Heart left ventricle (tissue), 16 donors: Measurements from ENCODE around the gene SYDE1. TPM values are rescaled to one million over a fixed set of nuclear protein-coding genes. Genes with fewer than 3 reads are reported as not detected.
A peak's percentile ranks its signal among the peaks of the same experiment; 100 is the strongest.

Source experiments
- ATAC-seq, 4 donors: fragments of 200-7000 bp; cut with Tn5 transposase; one replicate each; pipeline ENCODE4 v1.9.1; 2020 to 2022; ENCODE audit warnings: moderate library complexity in 4 of 4, mild to moderate bottlenecking in 3 of 4, moderate number of reproducible peaks in 1 of 4
- DNase-seq, 5 donors: peaks; one replicate each; pipeline ENCODE4 v3.0.0-alpha.2; 2020
- H3K27ac ChIP-seq, 12 donors: fragments of 200-600 bp; sonication (generic) in 4 of 12; one replicate each; pipeline versions ENCODE4 v1.5.0 to v1.8.0; 2016 to 2022; ENCODE audit warnings: mild to moderate bottlenecking in 2 of 12
- H3K27me3 ChIP-seq, 9 donors: fragments of 200-600 bp; sonication (generic) in 2 of 9; one replicate each; pipeline versions ENCODE4 v1.5.1 to v1.8.0; 2016 to 2022; ENCODE audit warnings: mild to moderate bottlenecking in 3 of 9
- H3K36me3 ChIP-seq, 9 donors: fragments of 200-600 bp; sonication (generic) in 2 of 9; one replicate each; pipeline versions ENCODE4 v1.5.0 to v1.8.0; 2018 to 2022; ENCODE audit warnings: mild to moderate bottlenecking in 2 of 9
- H3K4me1 ChIP-seq, 12 donors: fragments of 200-600 bp; sonication (generic) in 4 of 12; one replicate each; pipeline versions ENCODE4 v1.5.0 to v1.8.0; 2016 to 2022; ENCODE audit warnings: mild to moderate bottlenecking in 3 of 12
- H3K4me3 ChIP-seq, 12 donors: fragments of 200-600 bp; sonication (generic) in 4 of 12; one replicate each; pipeline versions ENCODE4 v1.5.0 to v1.8.0; 2017 to 2022; ENCODE audit warnings: mild to moderate bottlenecking in 9 of 12, moderate library complexity in 4 of 12
- H3K9me3 ChIP-seq, 12 donors: fragments of 200-600 bp; sonication (generic) in 4 of 12; one replicate each; pipeline versions ENCODE4 v1.5.0 to v1.8.0; 2016 to 2022; ENCODE audit warnings: mild to moderate bottlenecking in 1 of 12
- POLR2A ChIP-seq, 2 donors: fragments of 450-650 bp; IDR thresholded peaks; one replicate each; pipeline ENCODE4 v1.6.1; 2017; ENCODE audit warnings: antibody characterized with exemption in 2 of 2, mild to moderate bottlenecking in 2 of 2, moderate library complexity in 2 of 2
- WGBS, 4 donors: extraction: QIAGEN DNeasy Blood & Tissue Kit in 2 of 4; methylation state at CpG; one replicate each; pipeline versions ENCODE4 v1.1.5 to v1.1.7; 2013 to 2018; 5-methylcytosine and 5-hydroxymethylcytosine counted together
- intact Hi-C, 10 donors: fragments of 100-400 bp; cut with DNase I; formaldehyde crosslinking; loops; one replicate each; pipeline versions ENCODE4 v1.11.1 to v1.14.2; 2022
- polyA plus RNA-seq, 2 donors: library from polyadenylated mRNA; stranded (reverse); fragments of 200-250 nt; gene quantifications; one replicate each; pipeline ENCODE4 v1.2.3, GENCODE V29; 2013
- total RNA-seq, 9 donors: library from RNA; depleted of rRNA in 2 of 9; stranded (reverse); fragments of >200 nt in 2 of 9; fragmentation: NEBNext Ultra II Directional in 3 of 9; extraction: Animal tissue kit (Norgen Biotek cat#: 25700) in 3 of 9; gene quantifications; one replicate each; pipeline versions ENCODE4 v1.1.0 to v1.2.4, GENCODE V29; 2016 to 2023
- TF ChIP-seq, protein P1 (sequence below), 12 donors: fragments of 200-600 bp; sonication (generic) in 4 of 12; IDR thresholded peaks; one replicate each; pipeline versions ENCODE4 v1.5.0 to v1.8.0; 2018 to 2022; ENCODE audit warnings: antibody characterized with exemption in 12 of 12, mild to moderate bottlenecking in 5 of 12
- donor health status: ischemic (EF 13 %, LVEDD 7.1; RV severe dilation, severe dysfunction).
- donor health status: healthy with polysubstance abuse.
- donor health status: DM: no; HTN: yes; CAD: no.
- donor health status: DM: no; HTN: no; CAD: no.
- donor health status: ischemic (EF 25% LVEDD 6.9; RV normal size, moderate dysfunction).
- donor health status: ischemic (EF 25% LVEDD 5.7; RV mildly dilated, moderate dysfunction).
- donor health status: healthy.
- donor health status: DM: yes; HTN: yes; CAD: no.
- donor health status: ischemic (EF 35%, LVEDD 5.7; RV mildly dilated, moderate dysfunction).
- donor health status: nonischemic (EF 11% LVEDD 7.7; RV severe dilation, severe dysfunction).
- donor health status: DM: yes; HTN: yes; CAD: no.
- donor health status: PGD.
- donor health status: ischemic (EF 29% LVEDD 5.4; RV normal size, mild dysfunction).
- donor health status: nonischemic (EF 23%, LVEDD 6.1; RV moderate dilation, normal function).

Gene SYDE1
- total and polyA plus RNA-seq, 11 donors, result 8.0 to 29.6 (median 14.5) TPM

DNA sequence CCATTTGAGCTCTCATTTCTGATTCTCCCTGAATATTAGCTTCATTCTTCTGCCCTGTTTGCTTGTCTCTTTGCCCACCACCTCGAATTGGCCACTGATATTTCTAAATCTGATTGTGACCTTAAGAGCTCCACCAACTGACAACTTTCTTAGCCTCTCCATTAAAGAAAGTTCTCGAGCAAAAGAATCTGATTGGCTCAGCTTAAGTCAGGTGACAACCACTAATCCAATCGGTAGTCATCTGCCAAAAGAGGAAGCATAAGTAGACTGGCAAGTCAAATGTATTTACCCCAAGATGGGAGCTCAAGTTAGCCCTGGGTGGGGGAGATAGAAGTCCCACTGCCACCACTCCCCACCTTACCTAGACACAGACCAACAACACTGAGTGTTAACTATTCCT is 52.0 kb downstream of the SYDE1 start:
- WGBS, 4 donors, result 71 to 75% (median 74%) methylated on average over 3 of the region's 3 CpGs
- Histone ChIP-seq H3K4me3 (no peak overlapping the region), H3K27me3 (no peaks in the 10 kb centered on the region), H3K4me1 (no peaks in the 10 kb centered on the region), H3K9me3 (peaks cover 0 to 23% (median 7%) of the 10 kb centered on the region in 12 donors), H3K27ac (no peak overlapping the region), H3K36me3 (peaks cover 0 to 30% (median 0%) of the 10 kb centered on the region in 9 donors)
- intact Hi-C loops, result no loop called here
- TF ChIP-seq, protein P1, sequence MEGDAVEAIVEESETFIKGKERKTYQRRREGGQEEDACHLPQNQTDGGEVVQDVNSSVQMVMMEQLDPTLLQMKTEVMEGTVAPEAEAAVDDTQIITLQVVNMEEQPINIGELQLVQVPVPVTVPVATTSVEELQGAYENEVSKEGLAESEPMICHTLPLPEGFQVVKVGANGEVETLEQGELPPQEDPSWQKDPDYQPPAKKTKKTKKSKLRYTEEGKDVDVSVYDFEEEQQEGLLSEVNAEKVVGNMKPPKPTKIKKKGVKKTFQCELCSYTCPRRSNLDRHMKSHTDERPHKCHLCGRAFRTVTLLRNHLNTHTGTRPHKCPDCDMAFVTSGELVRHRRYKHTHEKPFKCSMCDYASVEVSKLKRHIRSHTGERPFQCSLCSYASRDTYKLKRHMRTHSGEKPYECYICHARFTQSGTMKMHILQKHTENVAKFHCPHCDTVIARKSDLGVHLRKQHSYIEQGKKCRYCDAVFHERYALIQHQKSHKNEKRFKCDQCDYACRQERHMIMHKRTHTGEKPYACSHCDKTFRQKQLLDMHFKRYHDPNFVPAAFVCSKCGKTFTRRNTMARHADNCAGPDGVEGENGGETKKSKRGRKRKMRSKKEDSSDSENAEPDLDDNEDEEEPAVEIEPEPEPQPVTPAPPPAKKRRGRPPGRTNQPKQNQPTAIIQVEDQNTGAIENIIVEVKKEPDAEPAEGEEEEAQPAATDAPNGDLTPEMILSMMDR (IDR thresholded peaks at IDR 0.05), result no peak
- TF ChIP-seq POLR2A (IDR thresholded peaks at IDR 0.05), result no peak
- ATAC-seq (no peak), DNase-seq (no peak)

DNA sequence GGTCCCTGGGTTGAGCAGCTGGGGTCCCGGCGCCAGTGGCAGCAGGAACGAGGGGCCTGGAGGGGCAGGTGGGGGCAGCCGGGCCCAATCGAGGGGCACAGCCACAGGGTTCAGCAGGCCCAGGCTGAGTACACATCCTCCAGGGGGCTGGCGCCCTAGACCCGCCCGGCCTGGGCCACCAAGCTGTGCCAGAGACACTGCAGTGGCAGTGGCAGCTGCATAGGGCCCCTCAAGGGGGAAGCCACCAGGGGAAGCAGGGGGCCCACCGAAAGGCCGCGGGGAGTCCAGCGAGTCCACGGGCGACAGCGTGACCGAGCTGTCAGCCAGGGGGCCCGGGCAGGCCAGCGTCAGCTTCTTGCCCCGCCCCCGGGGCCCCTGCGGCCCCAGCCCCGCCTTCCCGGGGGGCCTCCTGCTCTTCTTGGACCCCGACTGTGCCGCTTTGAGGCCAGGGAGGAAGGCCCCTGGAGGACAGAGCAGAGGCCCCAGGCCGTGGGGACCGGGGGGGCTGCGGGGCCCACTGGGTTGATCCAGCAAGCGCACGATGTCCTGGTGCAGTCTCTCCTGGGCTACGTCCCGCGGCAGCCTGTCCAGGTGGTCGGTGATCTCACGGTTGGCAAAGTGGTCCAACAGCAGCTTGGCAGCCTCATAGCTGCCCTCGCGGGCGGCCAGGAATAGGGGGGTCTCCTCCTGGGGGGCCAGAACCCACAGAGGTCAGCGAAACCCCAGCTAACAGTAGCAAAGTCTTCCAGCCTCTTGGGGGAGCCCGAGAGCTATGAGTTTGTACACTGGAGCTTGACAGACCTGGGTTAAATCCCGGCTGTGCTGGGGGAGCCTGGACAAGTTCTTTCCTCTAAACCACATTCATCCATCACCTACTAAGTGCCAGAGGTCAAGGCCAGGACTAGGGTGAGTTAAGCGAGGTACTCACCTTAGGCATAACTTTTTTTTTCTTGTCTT is 54.1 kb downstream of the SYDE1 start:
- Histone ChIP-seq H3K27me3 (no peaks in the 10 kb centered on the region), H3K27ac (no peak overlapping the region), H3K4me1 (no peaks in the 10 kb centered on the region), H3K4me3 (no peak overlapping the region), H3K36me3 (peaks cover 0 to 46% (median 6%) of the 10 kb centered on the region in 9 donors), H3K9me3 (peaks cover 0 to 31% (median 12%) of the 10 kb centered on the region in 12 donors)
- WGBS, 4 donors, result 79 to 94% (median 93%) methylated on average over 16 to 42 of the region's 42 CpGs
- no peak for TF ChIP-seq POLR2A (IDR thresholded peaks at IDR 0.05)
- TF ChIP-seq, protein P1 (IDR thresholded peaks at IDR 0.05), result peak in 6 of 12 donors; percentile 16 to 45 (median 31)
- intact Hi-C loops, result no loop called here
- peak in 2 of 4 donors; percentile 34 to 46 for ATAC-seq
- DNase-seq, result no peak

Other genes starting within 250 kb of the SYDE1 start
- gene OR7A17, start 221.3 kb upstream of the SYDE1 start, total RNA-seq, result not detected
- not detected for gene OR7A17, start 221.3 kb upstream of the SYDE1 start, polyA plus RNA-seq
- gene OR7C2, start 165.9 kb upstream of the SYDE1 start, total RNA-seq, result not detected
- not detected for gene OR7C2, start 165.9 kb upstream of the SYDE1 start, polyA plus RNA-seq
- gene SLC1A6, start 127.5 kb upstream of the SYDE1 start, total RNA-seq, result not detected
- not detected for gene SLC1A6, start 127.5 kb upstream of the SYDE1 start, polyA plus RNA-seq
- gene CASP14, start 57.9 kb upstream of the SYDE1 start, total RNA-seq, result not detected
- gene CASP14, start 57.9 kb upstream of the SYDE1 start, polyA plus RNA-seq, result not detected
- gene OR1I1, start 25.2 kb upstream of the SYDE1 start, total RNA-seq, result not detected
- gene OR1I1, start 25.2 kb upstream of the SYDE1 start, polyA plus RNA-seq, result not detected
- gene NOTCH3, start 93.6 kb downstream of the SYDE1 start, total RNA-seq, result 10 to 100 TPM; 20.9 to 77.2 (median 35.2) TPM
- 10 to 100 TPM; 16.7 to 21.9 TPM for gene NOTCH3, start 93.6 kb downstream of the SYDE1 start, polyA plus RNA-seq
- 1 to 10 TPM in 1 of 9 donors, under 1 TPM in 5, not detected in 3; 0.12 to 1.3 (median 0.14) TPM for gene EPHX3, start 125.0 kb downstream of the SYDE1 start, total RNA-seq
- under 1 TPM; 0.11 to 0.21 TPM for gene EPHX3, start 125.0 kb downstream of the SYDE1 start, polyA plus RNA-seq
- 10 to 100 TPM; 31.4 to 78.9 (median 61.8) TPM for gene BRD4, start 225.1 kb downstream of the SYDE1 start, total RNA-seq
- gene BRD4, start 225.1 kb downstream of the SYDE1 start, polyA plus RNA-seq, result 10 to 100 TPM; 31.1 to 76.9 TPM